Superior temporal gyrus (tissue), 1 donor: ENCODE measurements around the gene DLG2.
"Not testable (repeated sequence)": the region's sequence is repeated elsewhere in the genome, so short reads cannot be mapped to it uniquely, and the experiment has no call there.

Experiments
- DNase-seq: peaks from one replicate; pipeline ENCODE4 v3.0.0-alpha.2; 2016; ENCODE audit errors: extremely low spot score

Gene DLG2

GRCh38 chr11:84788220-84788619 lies 838.9 kb downstream of the DLG2 start:
- no peak for DNase-seq

GRCh38 chr11:84784158-84784557 lies 843.0 kb downstream of the DLG2 start:
- DNase-seq, result not testable (repeated sequence)

GRCh38 chr11:84780689-84781293 lies 846.4 kb downstream of the DLG2 start:
- DNase-seq, result peak; percentile 70

- no peak for DNase-seq
Measured at GRCh38 chr11:84775503-84775902, 851.6 kb downstream of the DLG2 start.

- DNase-seq, result no peak
Measured at GRCh38 chr11:84763931-84764330, 863.2 kb downstream of the DLG2 start.

- DNase-seq, result no peak
Measured at GRCh38 chr11:84757711-84758110, 869.4 kb downstream of the DLG2 start.

- DNase-seq, result no peak
Measured at GRCh38 chr11:84751371-84751770, 875.8 kb downstream of the DLG2 start.

GRCh38 chr11:84747871-84748270 lies 879.3 kb downstream of the DLG2 start:
- no peak for DNase-seq

- DNase-seq, result no peak
Measured at GRCh38 chr11:84740050-84740449, 887.1 kb downstream of the DLG2 start.

- DNase-seq, result peak; percentile 35
Measured at GRCh38 chr11:84724256-84724655, 902.9 kb downstream of the DLG2 start.

GRCh38 chr11:84722583-84723108 lies 904.5 kb downstream of the DLG2 start:
- peak; percentile 59 for DNase-seq

GRCh38 chr11:84721561-84721961 lies 905.6 kb downstream of the DLG2 start:
- DNase-seq, result peak; percentile 59

- no peak for DNase-seq
Measured at GRCh38 chr11:84720706-84721402, 906.3 kb downstream of the DLG2 start.

GRCh38 chr11:84719935-84720577 lies 907.1 kb downstream of the DLG2 start:
- DNase-seq, result peak; percentile 55

- DNase-seq, result no peak
Measured at GRCh38 chr11:84714316-84714780, 912.8 kb downstream of the DLG2 start.

- DNase-seq, result no peak
Measured at GRCh38 chr11:84691830-84692229, 935.3 kb downstream of the DLG2 start.

- DNase-seq, result no peak
Measured at GRCh38 chr11:84687433-84687832, 939.7 kb downstream of the DLG2 start.

GRCh38 chr11:84686716-84687115 lies 940.4 kb downstream of the DLG2 start:
- no peak for DNase-seq

- no peak for DNase-seq
Measured at GRCh38 chr11:84685976-84686375, 941.2 kb downstream of the DLG2 start.

GRCh38 chr11:84685149-84685548 lies 942.0 kb downstream of the DLG2 start:
- DNase-seq, result no peak

GRCh38 chr11:84681456-84681855 lies 945.7 kb downstream of the DLG2 start:
- DNase-seq, result no peak

- DNase-seq, result no peak
Measured at GRCh38 chr11:84675396-84676025, 951.6 kb downstream of the DLG2 start.
